ENCODE data around the gene TASP1. TPM values are rescaled to one million over a fixed set of nuclear protein-coding genes. Genes with fewer than 3 reads are reported as not detected.

TASP1 gene
- total and polyA plus RNA-seq, 2 donors (not counting 1 experiment from before 2014, with no cell fraction given) = 6.4 to 23.9 TPM

DNA sequence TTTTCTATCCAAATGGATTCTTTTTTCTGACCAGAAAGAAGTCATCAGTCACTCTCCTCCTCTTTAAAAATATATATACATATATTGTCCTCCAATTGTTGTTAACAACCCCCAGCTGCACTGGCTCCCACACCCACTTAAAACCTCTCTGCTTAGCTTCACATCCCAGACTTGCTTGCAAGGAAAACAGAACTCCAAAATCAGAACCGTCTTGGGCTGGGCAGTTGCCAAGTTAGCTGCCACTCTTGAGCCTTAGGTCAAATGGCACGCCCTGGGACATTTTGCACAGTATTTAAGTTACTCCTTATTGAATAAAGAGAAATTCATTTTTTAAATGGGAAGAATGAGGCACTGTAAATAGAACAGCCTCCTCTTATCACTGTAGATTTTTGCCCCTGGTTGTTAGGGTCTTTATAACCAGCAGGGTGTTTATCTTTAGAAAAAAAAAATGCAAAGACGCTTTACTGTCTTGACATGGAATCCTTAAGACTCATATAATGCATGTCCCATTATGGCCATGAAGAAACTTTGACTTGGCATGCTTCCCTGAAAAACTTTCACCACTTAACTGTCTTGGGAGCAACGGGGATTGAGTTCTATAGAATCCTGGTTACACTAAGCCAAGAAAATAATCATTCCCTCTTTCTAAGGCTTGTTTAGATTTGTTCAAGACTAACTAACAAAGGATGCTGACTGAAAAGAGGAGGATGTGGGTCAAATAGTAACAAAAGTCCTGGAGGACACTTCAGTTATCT lies 213.2 kb downstream of the TASP1 start:
- no peaks in the 10 kb centered on the region for H3K27me3 ChIP-seq (replicated peaks in 1 of 4; ENCODE audit: control extremely low read depth in 1 of 4, control insufficient read depth in 3 of 4, insufficient read depth in 4 of 4, low read length in 3 of 4)
- no peak overlapping the region for H3K27ac Mint-ChIP-seq
- no peaks in the 10 kb centered on the region for H3K9me3 Mint-ChIP-seq (ENCODE audit: insufficient read depth)
- no peak overlapping the region for H3K9ac ChIP-seq (ENCODE audit: low read length)
- 80% methylated on average over 1 of the region's 4 CpGs for WGBS (ENCODE audit: insufficient coverage)
- no peaks in the 10 kb centered on the region for H3K79me2 ChIP-seq (ENCODE audit: control insufficient read depth, insufficient read depth, low read length)
- H3K4me1 Mint-ChIP-seq = no peaks in the 10 kb centered on the region
- peaks cover 3 to 9% of the 10 kb centered on the region in 2 experiments for H3K36me3 ChIP-seq (replicated peaks in 1 of 2; ENCODE audit: control extremely low read depth in 1 of 2, control insufficient read depth in 1 of 2, extremely low read depth in 1 of 2, insufficient read depth in 2 of 2, low read length in 1 of 2)
- ChIA-PET POLR2A (no interaction called here), CTCF (no interaction called here)
- no peak overlapping the region for H3K4me3 Mint-ChIP-seq
- ATAC-seq (ENCODE audit: low read depth) = no peak
- H3K4me2 ChIP-seq (replicated peaks; ENCODE audit: low read depth, low read length, poor library complexity, severe bottlenecking) = no peak overlapping the region
- H3K4me3 ChIP-seq (ENCODE audit: control extremely low read depth in 1 of 5, extremely low read depth in 1 of 5, insufficient read depth in 1 of 5, low read depth in 2 of 5, low read length in 4 of 5) = no peak overlapping the region
- no peak for DNase-seq
- no peaks in the 10 kb centered on the region for H3K27me3 Mint-ChIP-seq
- no peaks in the 10 kb centered on the region for H3K4me1 ChIP-seq (ENCODE audit: control insufficient read depth in 2 of 2, insufficient read depth in 2 of 2, low read length in 2 of 2)
- no peak overlapping the region for H2AFZ ChIP-seq (ENCODE audit: insufficient read depth, low read depth, low read length, poor library complexity, severe bottlenecking)
- TF ChIP-seq EZH2 (IDR thresholded peaks at IDR 0.05; ENCODE audit: borderline replicate concordance, insufficient read depth, low read depth, low read length, poor library complexity, severe bottlenecking) = no peak
- TF ChIP-seq, protein P1, sequence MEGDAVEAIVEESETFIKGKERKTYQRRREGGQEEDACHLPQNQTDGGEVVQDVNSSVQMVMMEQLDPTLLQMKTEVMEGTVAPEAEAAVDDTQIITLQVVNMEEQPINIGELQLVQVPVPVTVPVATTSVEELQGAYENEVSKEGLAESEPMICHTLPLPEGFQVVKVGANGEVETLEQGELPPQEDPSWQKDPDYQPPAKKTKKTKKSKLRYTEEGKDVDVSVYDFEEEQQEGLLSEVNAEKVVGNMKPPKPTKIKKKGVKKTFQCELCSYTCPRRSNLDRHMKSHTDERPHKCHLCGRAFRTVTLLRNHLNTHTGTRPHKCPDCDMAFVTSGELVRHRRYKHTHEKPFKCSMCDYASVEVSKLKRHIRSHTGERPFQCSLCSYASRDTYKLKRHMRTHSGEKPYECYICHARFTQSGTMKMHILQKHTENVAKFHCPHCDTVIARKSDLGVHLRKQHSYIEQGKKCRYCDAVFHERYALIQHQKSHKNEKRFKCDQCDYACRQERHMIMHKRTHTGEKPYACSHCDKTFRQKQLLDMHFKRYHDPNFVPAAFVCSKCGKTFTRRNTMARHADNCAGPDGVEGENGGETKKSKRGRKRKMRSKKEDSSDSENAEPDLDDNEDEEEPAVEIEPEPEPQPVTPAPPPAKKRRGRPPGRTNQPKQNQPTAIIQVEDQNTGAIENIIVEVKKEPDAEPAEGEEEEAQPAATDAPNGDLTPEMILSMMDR (IDR thresholded peaks at IDR 0.05) = no peak
- H3K27ac ChIP-seq (ENCODE audit: low read length in 2 of 2) = no peak overlapping the region
- H4K20me1 ChIP-seq (ENCODE audit: control insufficient read depth, insufficient read depth, low read length, poor library complexity, severe bottlenecking) = no peaks in the 10 kb centered on the region
- intact Hi-C loops (cut with micrococcal nuclease) = no loop called here
- peaks cover 0 to 4% (median 4%) of the 10 kb centered on the region in 3 donors for H3K9me3 ChIP-seq (ENCODE audit: control extremely low read depth in 1 of 3, control insufficient read depth in 2 of 3, insufficient read depth in 1 of 3, low read length in 2 of 3)

DNA sequence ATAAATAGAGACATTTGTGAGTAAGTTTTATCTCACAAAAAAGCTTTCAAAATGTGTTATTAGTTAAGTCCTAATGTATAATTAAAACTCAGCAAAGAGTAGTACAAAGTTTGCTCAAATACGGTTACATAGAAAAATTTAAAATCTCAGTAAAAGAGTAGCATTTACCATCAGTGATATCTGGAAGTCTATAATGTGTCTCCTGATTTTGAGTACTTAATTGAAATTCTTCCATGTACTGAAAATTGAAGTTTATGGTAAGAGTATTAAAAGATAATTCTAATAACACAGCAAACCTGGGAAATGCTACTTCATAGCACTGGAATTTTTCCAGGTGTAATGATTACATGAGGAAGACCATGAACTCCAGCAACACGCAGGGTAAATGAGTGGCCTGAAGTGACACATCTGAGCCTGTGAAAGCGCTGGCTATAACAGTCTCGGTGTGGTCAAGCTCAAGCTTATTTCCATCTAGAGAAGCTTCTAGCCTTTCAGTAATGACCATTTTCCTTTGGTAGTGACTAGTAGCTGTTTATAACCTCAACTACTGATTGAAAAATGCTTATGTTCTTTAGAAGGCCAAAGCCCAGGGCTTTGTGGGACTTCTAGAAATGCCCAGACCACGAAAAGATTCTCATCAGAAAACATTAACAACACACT lies 214.4 kb downstream of the TASP1 start:
- no peak overlapping the region for H3K27ac ChIP-seq (ENCODE audit: low read length in 2 of 2)
- H3K9me3 Mint-ChIP-seq (ENCODE audit: insufficient read depth) = no peaks in the 10 kb centered on the region

More for the DNA sequence above, 214.4 kb downstream of the TASP1 start:
- ChIA-PET CTCF (no interaction called here), POLR2A (no interaction called here)
- Histone ChIP-seq H3K4me1 (ENCODE audit: control insufficient read depth in 2 of 2, insufficient read depth in 2 of 2, low read length in 2 of 2) (no peaks in the 10 kb centered on the region), H3K27me3 (replicated peaks in 1 of 4; ENCODE audit: control extremely low read depth in 1 of 4, control insufficient read depth in 3 of 4, insufficient read depth in 4 of 4, low read length in 3 of 4) (no peaks in the 10 kb centered on the region), H3K9ac (ENCODE audit: low read length) (no peak overlapping the region), H3K79me2 (ENCODE audit: control insufficient read depth, insufficient read depth, low read length) (no peaks in the 10 kb centered on the region), H3K4me3 (ENCODE audit: control extremely low read depth in 1 of 5, extremely low read depth in 1 of 5, insufficient read depth in 1 of 5, low read depth in 2 of 5, low read length in 4 of 5) (no peak overlapping the region), H2AFZ (ENCODE audit: insufficient read depth, low read depth, low read length, poor library complexity, severe bottlenecking) (no peak overlapping the region), H3K9me3 (ENCODE audit: control extremely low read depth in 1 of 3, control insufficient read depth in 2 of 3, insufficient read depth in 1 of 3, low read length in 2 of 3) (no peaks in the 10 kb centered on the region), H3K4me2 (replicated peaks; ENCODE audit: low read depth, low read length, poor library complexity, severe bottlenecking) (no peak overlapping the region), H3K36me3 (replicated peaks in 1 of 2; ENCODE audit: control extremely low read depth in 1 of 2, control insufficient read depth in 1 of 2, extremely low read depth in 1 of 2, insufficient read depth in 2 of 2, low read length in 1 of 2) (peaks cover 3 to 6% of the 10 kb centered on the region in 2 experiments), H4K20me1 (ENCODE audit: control insufficient read depth, insufficient read depth, low read length, poor library complexity, severe bottlenecking) (no peaks in the 10 kb centered on the region)
- DNase-seq = no peak
- intact Hi-C loops (cut with micrococcal nuclease) = no loop called here
- H3K4me1 Mint-ChIP-seq = no peaks in the 10 kb centered on the region
- H3K4me3 Mint-ChIP-seq = no peak overlapping the region
- no peak overlapping the region for H3K27ac Mint-ChIP-seq
- no peak for ATAC-seq (ENCODE audit: low read depth)
- 100% methylated on average over 1 of the region's 5 CpGs for whole genome bisulfite sequencing (ENCODE audit: insufficient coverage)
- no peaks in the 10 kb centered on the region for H3K27me3 Mint-ChIP-seq
- TF ChIP-seq, protein P1 (IDR thresholded peaks at IDR 0.05) = no peak
- no peak for TF ChIP-seq EZH2 (IDR thresholded peaks at IDR 0.05; ENCODE audit: borderline replicate concordance, insufficient read depth, low read depth, low read length, poor library complexity, severe bottlenecking)

Data from B cell (primary cell).